Measurements from ENCODE around the gene PXDN. TPM values are rescaled to one million over a fixed set of nuclear protein-coding genes. Genes with fewer than 3 reads are reported as not detected.

The PXDN gene
- total and polyA plus RNA-seq, 2 of the 4 experiments (the other 2 are of a cell fraction): 153 to 332 TPM

- TF ChIP-seq NFE2L2 (IDR thresholded peaks at IDR 0.05; ENCODE audit: low read depth, low read length) (no peak), MAFK (IDR thresholded peaks at IDR 0.05; ENCODE audit: low read depth, low read length) (no peak), CHD1 (IDR thresholded peaks at IDR 0.05; ENCODE audit: low read depth, low read length) (no peak)
Observed at GRCh38 chr2:1791685-1792435, 47.5 kb upstream of the PXDN start (continued).

GRCh38 chr2:1791006-1791605 lies 46.8 kb upstream of the PXDN start:
- dilution Hi-C loops (cut with HindIII; ENCODE audit: low sequenced_read_pairs, unreplicated experiment) (no loop called here), in situ Hi-C loops (cut with MboI; ENCODE audit: low sequenced_read_pairs) (no loop called here), intact Hi-C loops (cut with micrococcal nuclease) (loop anchor here (2.0 kb wide), 1 partner anchor 26 kb away; no protein-coding TSS in a partner anchor)
- peak overlapping the region; percentile 58 for H3K14ac ChIP-seq (replicated peaks; ENCODE audit: low read depth, low read length)
- no peak overlapping the region for H3K56ac ChIP-seq (ENCODE audit: extremely low read depth, insufficient read depth, low read length)
- peak overlapping the region; percentile 78; the same call in 1 of the 2 replicates for H3K18ac ChIP-seq (ENCODE audit: low read depth, low read length)
- peak overlapping the region; percentile 34; the same call in 1 of the 2 replicates for H3K4ac ChIP-seq (ENCODE audit: low read depth, low read length)
- H3K4me1 ChIP-seq (ENCODE audit: control insufficient read depth, insufficient read depth, low read length): peaks cover 7% of the 10 kb centered on the region
- H3K9me1 ChIP-seq (ENCODE audit: insufficient read depth, low read length): 0 out of 2 replicates have a peak, but pooled peaks cover 3% of the 10 kb centered on the region
- H3K23ac ChIP-seq (ENCODE audit: low read depth, low read length): no peak overlapping the region
- POLR2A ChIA-PET (ENCODE audit: unreplicated experiment): interaction anchor here (0.9 to 1.0 kb wide), 2 partner anchors 21 to 64 kb away, joined by 3 to 4 read pairs; no protein-coding TSS in a partner anchor
- H3K27me3 ChIP-seq (ENCODE audit: control insufficient read depth, insufficient read depth, low read length): no peaks in the 10 kb centered on the region
- H3K27ac ChIP-seq (ENCODE audit: insufficient read depth, low read length): peak overlapping the region; percentile 61; the same call in 1 of the 2 replicates
- no peak for DNase-seq
- H3K79me1 ChIP-seq (ENCODE audit: low read depth in 1 of 2, low read length in 2 of 2): no peaks in the 10 kb centered on the region
- H3K4me3 ChIP-seq (ENCODE audit: insufficient read depth, low read depth, low read length): no peak overlapping the region
- H2BK5ac ChIP-seq (ENCODE audit: low read depth, low read length, poor library complexity, severe bottlenecking): peak overlapping the region; percentile 73
- BruUV-seq (replicated peaks): no TSS peak
- CTCF ChIA-PET: interaction anchor here (1.0 to 2.1 kb wide), 2 partner anchors 10 to 13 kb away, joined by 3 to 7 read pairs; no protein-coding TSS in a partner anchor
- H2BK15ac ChIP-seq (ENCODE audit: low read depth, low read length): peak overlapping the region; percentile 15; the same call in 1 of the 3 replicates
- 0 out of 2 replicates have a peak overlapping the region, but pooled peaks have one; percentile 36 for H4K5ac ChIP-seq (ENCODE audit: low read depth, low read length)
- H3K9ac ChIP-seq (ENCODE audit: low read depth, low read length): no peak overlapping the region
- H4K8ac ChIP-seq (ENCODE audit: low read depth in 2 of 2, low read length in 2 of 2): peak overlapping the region in 1 of 2 experiments; percentile 61; a peak in 2 of 4 replicates
- H3K36me3 ChIP-seq (ENCODE audit: control insufficient read depth, insufficient read depth, low read length): no peaks in the 10 kb centered on the region
- H2BK20ac ChIP-seq (ENCODE audit: low read depth, low read length): peak overlapping the region; percentile 60; the same call in 1 of the 2 replicates
- no peaks in the 10 kb centered on the region for H4K20me1 ChIP-seq (ENCODE audit: insufficient read depth, low read length)
- TF ChIP-seq SMC3 (IDR thresholded peaks at IDR 0.05; ENCODE audit: low read depth, low read length) (no peak), FOS (IDR thresholded peaks at IDR 0.05; ENCODE audit: low read depth, low read length) (no peak), MAFK (IDR thresholded peaks at IDR 0.05; ENCODE audit: low read depth, low read length) (peak; percentile 41; the same call in 1 of the 2 replicates)
- H3K4me2 ChIP-seq (ENCODE audit: low read depth, low read length): peak overlapping the region; percentile 38
- no peak overlapping the region for H2AK5ac ChIP-seq (ENCODE audit: low read depth, low read length)
- H4K91ac ChIP-seq (ENCODE audit: insufficient read depth, low read depth, low read length): 0 out of 2 replicates have a peak overlapping the region, but pooled peaks have one; percentile 8
- no CpG with 5 or more reads among the region's 6 CpGs for WGBS, 2 experiments (ENCODE audit: extremely low coverage in 2 of 2, insufficient read length in 1 of 2)
- no peak for ATAC-seq (ENCODE audit: low read depth)
- peak overlapping the region; percentile 83 for H2BK120ac ChIP-seq (ENCODE audit: low read depth, low read length)
- no peak overlapping the region for H2AK9ac ChIP-seq (replicated peaks; ENCODE audit: low read depth, low read length, poor library complexity)
- H3K9me3 ChIP-seq (ENCODE audit: control insufficient read depth, insufficient read depth, low read length): no peaks in the 10 kb centered on the region
- no peak overlapping the region for H2AFZ ChIP-seq (replicated peaks; ENCODE audit: low read length, poor library complexity)
